HL-60 (cell line): ENCODE measurements around the gene TBC1D16.

Experiments
- GABPA ChIP-seq: IDR thresholded peaks from 2 replicates; pipeline ENCODE4 v1.6.1; 2012; ENCODE audit warnings: low read depth
- TF ChIP-seq, protein P1 (sequence below): IDR thresholded peaks from one replicate; pipeline ENCODE4 v1.5.1; 2011; ENCODE audit warnings: low read length, control low read depth, inconsistent platforms; ENCODE audit not compliant: insufficient read depth
- TF ChIP-seq, protein P2 (sequence below): IDR thresholded peaks from 2 replicates; pipeline ENCODE4 v1.6.1; 2012; ENCODE audit warnings: low read depth; ENCODE audit not compliant: insufficient replicate concordance

DNA sequence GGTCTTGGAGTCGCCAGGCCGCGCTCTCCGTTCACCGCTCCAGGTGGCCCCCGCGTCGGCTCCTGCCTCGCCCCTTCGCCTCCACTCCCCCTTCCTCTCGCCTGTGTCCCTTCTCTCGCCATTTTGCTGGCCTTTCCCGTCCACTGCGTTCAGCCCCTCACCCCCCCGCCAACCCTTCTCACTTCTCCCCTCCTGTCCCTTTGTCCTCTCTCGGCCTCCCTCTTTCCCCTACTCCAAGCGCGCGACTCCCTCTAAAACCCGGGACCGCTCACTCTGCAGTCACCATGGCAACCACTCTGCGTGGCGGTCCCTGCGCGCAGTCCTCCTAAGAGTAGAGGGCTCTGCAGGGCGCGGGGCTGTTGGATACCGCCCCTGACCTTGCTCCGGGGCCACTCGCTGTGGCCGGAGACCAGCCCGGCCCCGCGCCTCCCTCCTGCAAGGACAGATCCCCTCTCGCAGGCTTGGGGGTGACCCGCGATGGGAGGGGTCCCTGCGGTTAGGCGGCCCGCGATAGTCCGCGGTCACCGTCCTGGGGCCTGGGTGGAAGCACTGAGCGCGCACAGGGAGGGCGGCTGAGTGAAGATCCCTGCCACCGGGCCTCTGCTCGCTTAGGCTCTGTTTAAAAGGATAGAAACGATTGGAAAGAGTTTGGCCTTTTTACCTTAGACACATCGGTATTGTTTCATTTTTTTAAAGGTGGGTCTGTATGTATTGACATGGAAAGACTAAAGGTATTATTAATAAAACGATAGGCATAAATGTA lies 1.2 kb upstream of the TBC1D16 start:
- TF ChIP-seq, protein P1, sequence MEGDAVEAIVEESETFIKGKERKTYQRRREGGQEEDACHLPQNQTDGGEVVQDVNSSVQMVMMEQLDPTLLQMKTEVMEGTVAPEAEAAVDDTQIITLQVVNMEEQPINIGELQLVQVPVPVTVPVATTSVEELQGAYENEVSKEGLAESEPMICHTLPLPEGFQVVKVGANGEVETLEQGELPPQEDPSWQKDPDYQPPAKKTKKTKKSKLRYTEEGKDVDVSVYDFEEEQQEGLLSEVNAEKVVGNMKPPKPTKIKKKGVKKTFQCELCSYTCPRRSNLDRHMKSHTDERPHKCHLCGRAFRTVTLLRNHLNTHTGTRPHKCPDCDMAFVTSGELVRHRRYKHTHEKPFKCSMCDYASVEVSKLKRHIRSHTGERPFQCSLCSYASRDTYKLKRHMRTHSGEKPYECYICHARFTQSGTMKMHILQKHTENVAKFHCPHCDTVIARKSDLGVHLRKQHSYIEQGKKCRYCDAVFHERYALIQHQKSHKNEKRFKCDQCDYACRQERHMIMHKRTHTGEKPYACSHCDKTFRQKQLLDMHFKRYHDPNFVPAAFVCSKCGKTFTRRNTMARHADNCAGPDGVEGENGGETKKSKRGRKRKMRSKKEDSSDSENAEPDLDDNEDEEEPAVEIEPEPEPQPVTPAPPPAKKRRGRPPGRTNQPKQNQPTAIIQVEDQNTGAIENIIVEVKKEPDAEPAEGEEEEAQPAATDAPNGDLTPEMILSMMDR, result no peak
- TF ChIP-seq GABPA, result no peak
- TF ChIP-seq, protein P2, sequence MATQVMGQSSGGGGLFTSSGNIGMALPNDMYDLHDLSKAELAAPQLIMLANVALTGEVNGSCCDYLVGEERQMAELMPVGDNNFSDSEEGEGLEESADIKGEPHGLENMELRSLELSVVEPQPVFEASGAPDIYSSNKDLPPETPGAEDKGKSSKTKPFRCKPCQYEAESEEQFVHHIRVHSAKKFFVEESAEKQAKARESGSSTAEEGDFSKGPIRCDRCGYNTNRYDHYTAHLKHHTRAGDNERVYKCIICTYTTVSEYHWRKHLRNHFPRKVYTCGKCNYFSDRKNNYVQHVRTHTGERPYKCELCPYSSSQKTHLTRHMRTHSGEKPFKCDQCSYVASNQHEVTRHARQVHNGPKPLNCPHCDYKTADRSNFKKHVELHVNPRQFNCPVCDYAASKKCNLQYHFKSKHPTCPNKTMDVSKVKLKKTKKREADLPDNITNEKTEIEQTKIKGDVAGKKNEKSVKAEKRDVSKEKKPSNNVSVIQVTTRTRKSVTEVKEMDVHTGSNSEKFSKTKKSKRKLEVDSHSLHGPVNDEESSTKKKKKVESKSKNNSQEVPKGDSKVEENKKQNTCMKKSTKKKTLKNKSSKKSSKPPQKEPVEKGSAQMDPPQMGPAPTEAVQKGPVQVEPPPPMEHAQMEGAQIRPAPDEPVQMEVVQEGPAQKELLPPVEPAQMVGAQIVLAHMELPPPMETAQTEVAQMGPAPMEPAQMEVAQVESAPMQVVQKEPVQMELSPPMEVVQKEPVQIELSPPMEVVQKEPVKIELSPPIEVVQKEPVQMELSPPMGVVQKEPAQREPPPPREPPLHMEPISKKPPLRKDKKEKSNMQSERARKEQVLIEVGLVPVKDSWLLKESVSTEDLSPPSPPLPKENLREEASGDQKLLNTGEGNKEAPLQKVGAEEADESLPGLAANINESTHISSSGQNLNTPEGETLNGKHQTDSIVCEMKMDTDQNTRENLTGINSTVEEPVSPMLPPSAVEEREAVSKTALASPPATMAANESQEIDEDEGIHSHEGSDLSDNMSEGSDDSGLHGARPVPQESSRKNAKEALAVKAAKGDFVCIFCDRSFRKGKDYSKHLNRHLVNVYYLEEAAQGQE, result no peak
